Transverse colon (tissue), 4 donors: Measurements from ENCODE around the gene DENND2D. TPM values are rescaled to one million over a fixed set of nuclear protein-coding genes. Genes with fewer than 3 reads are reported as not detected.

Source experiments
- DNase-seq: peaks from one replicate; pipeline ENCODE4 v3.0.0-alpha.2; 2019
- H3K27ac ChIP-seq, 4 donors: fragments of 200-600 bp; sonication (generic); 2 replicates each; pipeline ENCODE4 v1.5.1; 2016 to 2018; ENCODE audit warnings: inconsistent platforms in 4 of 4
- H3K27me3 ChIP-seq: fragments of 200-600 bp; sonication (generic); 2 replicates; pipeline ENCODE4 v1.5.1; 2017; ENCODE audit warnings: inconsistent platforms
- H3K36me3 ChIP-seq, 4 donors: fragments of 200-600 bp; sonication (generic); 2 replicates each; pipeline ENCODE4 v1.5.1; 2017 to 2019; ENCODE audit warnings: inconsistent platforms in 4 of 4
- H3K4me1 ChIP-seq, 4 donors: fragments of 200-600 bp; sonication (generic); 2 replicates each; pipeline ENCODE4 v1.5.1; 2017 to 2020; ENCODE audit warnings: inconsistent platforms in 4 of 4
- H3K4me3 ChIP-seq, 4 donors: fragments of 200-600 bp; sonication (generic); 1 replicate in 1 of 4; 2 replicates in 3 of 4; pipeline versions ENCODE4 v1.5.1 to v1.6.1; 2017 to 2019; ENCODE audit warnings: inconsistent platforms in 4 of 4
- H3K9me3 ChIP-seq, 2 donors: fragments of 200-600 bp; sonication (generic); 2 replicates each; pipeline ENCODE4 v1.5.1; 2017 to 2019; ENCODE audit warnings: inconsistent platforms in 2 of 2
- CTCF ChIP-seq, 5 experiments: fragments of 200-600 bp in 3 of 5; fragments of 450-650 bp in 2 of 5; sonication (generic) in 3 of 5; IDR thresholded peaks; 1 replicate in 2 of 5; 2 replicates in 3 of 5; pipeline ENCODE4 v1.5.1; 2016 to 2017; ENCODE audit warnings: antibody characterized with exemption in 5 of 5, inconsistent platforms in 3 of 5, mild to moderate bottlenecking in 2 of 5, moderate library complexity in 1 of 5
- EP300 ChIP-seq: sonication (generic); formaldehyde crosslinking; IDR thresholded peaks from one replicate; pipeline ENCODE4 v1.6.1; 2017; ENCODE audit warnings: antibody characterized with exemption, low read depth
- POLR2A ChIP-seq: fragments of 450-650 bp; IDR thresholded peaks from one replicate; pipeline ENCODE4 v1.6.1; 2016; ENCODE audit warnings: antibody characterized with exemption, mild to moderate bottlenecking, moderate library complexity
- POLR2AphosphoS5 ChIP-seq, 3 donors: sonication (generic); formaldehyde crosslinking; IDR thresholded peaks; one replicate each; pipeline ENCODE4 v1.6.1; 2016; ENCODE audit warnings: antibody characterized with exemption in 3 of 3
- WGBS, 2 donors: methylation state at CpG; one replicate each; pipeline ENCODE4 v1.1.5; 2018; ENCODE audit warnings: low coverage in 1 of 2; 5-methylcytosine and 5-hydroxymethylcytosine counted together
- in situ Hi-C, 4 donors: fragments of 200-750 bp; cut with MboI; loops; one replicate each; pipeline versions ENCODE4 v1.15.0 to v1.15.1; 2017; ENCODE audit warnings: low sequenced_read_pairs in 3 of 4, low pct_ligation_motif_present in 1 of 4, low pct_unique_long_range_greater_than_20kb in 1 of 4
- intact Hi-C: fragments of 100-400 bp; cut with DNase I; formaldehyde crosslinking; loops from one replicate; pipeline ENCODE4 v1.15.1; 2023; ENCODE audit warnings: low total_unique reads
- total RNA-seq, 4 donors: library from RNA; depleted of rRNA; stranded (reverse); fragments of >200 nt; gene quantifications; one replicate each; pipeline ENCODE4 v1.1.0, GENCODE V29; 2016

DENND2D gene
- total RNA-seq, 4 donors from 2014 or later: 43.4 to 61.0 (median 50.7) TPM

DNA sequence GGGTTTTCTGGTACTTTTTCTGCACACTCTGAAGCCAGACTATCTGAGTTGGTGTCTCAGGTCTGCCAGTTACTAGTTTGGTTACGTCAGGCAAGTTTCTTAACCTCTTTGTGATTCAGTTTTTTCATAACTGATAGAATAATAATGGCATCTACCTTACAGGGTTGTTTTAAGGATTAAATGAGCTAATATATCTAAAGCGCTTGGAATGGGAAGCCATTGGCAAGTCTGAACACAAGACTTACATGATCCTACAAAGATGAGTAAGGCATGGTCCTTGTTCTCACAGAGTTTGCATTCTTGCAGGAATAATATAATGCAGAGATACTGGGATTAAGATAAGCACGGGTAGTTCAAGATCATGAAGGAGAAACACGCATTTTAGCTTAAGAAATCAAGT, 9.2 kb upstream of the DENND2D start:
- intact Hi-C loops (no loop called here), in situ Hi-C loops (loop anchor here in 1 of 4 donors (25.0 kb wide), 2 partner anchors 403 to 553 kb away; partner anchors contain the start of genes DDX20 and RAP1A)
- no peak overlapping the region for H3K27ac ChIP-seq
- no peak for TF ChIP-seq EP300
- TF ChIP-seq POLR2AphosphoS5 (IDR thresholded peaks at IDR 0.05): no peak
- TF ChIP-seq POLR2A: no peak
- TF ChIP-seq CTCF (IDR thresholded peaks at IDR 0.05): no peak
- H3K27me3 ChIP-seq: no peaks in the 10 kb centered on the region
- H3K9me3 ChIP-seq: no peaks in the 10 kb centered on the region
- 93 to 94% methylated on average over 2 to 4 of the region's 4 CpGs for WGBS, 2 donors
- DNase-seq: no peak
- peaks cover 0 to 7% (median 3%) of the 10 kb centered on the region in 4 donors for H3K4me1 ChIP-seq
- H3K4me3 ChIP-seq: no peak overlapping the region
- no peaks in the 10 kb centered on the region for H3K36me3 ChIP-seq

- Histone ChIP-seq H3K4me1 (peaks cover 0 to 10% (median 4%) of the 10 kb centered on the region in 4 donors), H3K36me3 (no peaks in the 10 kb centered on the region), H3K27ac (no peak overlapping the region), H3K27me3 (no peaks in the 10 kb centered on the region), H3K4me3 (no peak overlapping the region), H3K9me3 (no peaks in the 10 kb centered on the region)
- in situ Hi-C loops (loop anchor here in 1 of 4 donors (25.0 kb wide), 2 partner anchors 403 to 553 kb away; partner anchors contain the start of genes DDX20 and RAP1A), intact Hi-C loops (no loop called here)
- no peak for DNase-seq
- TF ChIP-seq POLR2A: no peak
- no peak for TF ChIP-seq CTCF (IDR thresholded peaks at IDR 0.05)
- TF ChIP-seq EP300: no peak
- no peak for TF ChIP-seq POLR2AphosphoS5 (IDR thresholded peaks at IDR 0.05)
- 29 to 47% methylated on average over 1 of the region's 1 CpG for WGBS, 2 donors
These were observed 8.5 kb upstream of the DENND2D start for GRCh38 chr1:111208921-111209320.

DNA sequence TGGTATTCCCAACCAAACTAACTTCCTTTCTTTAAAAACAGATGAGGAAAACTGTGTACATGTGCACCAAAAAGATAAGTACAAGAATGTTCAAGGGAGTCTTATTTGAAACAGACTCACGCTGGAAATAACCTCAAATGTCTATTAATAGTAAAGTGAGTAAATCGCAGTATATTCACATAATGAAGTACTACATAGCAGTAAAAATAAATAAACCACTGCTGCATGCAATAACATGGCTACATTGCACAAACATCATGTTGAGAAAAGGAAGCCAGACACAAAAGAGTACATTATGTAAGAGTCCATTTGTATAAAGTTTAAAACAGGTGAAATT, 5.2 kb upstream of the DENND2D start:
- in situ Hi-C loops (loop anchor here in 1 of 4 donors (25.0 kb wide), 2 partner anchors 407 to 557 kb away; partner anchors contain the start of genes DDX20 and RAP1A), intact Hi-C loops (no loop called here)
- H3K27ac ChIP-seq: no peak overlapping the region
- 48 to 74% methylated on average over 2 of the region's 2 CpGs for WGBS, 2 donors
- no peak overlapping the region for H3K4me3 ChIP-seq
- TF ChIP-seq POLR2AphosphoS5 (IDR thresholded peaks at IDR 0.05) (no peak), CTCF (IDR thresholded peaks at IDR 0.05) (no peak), EP300 (no peak), POLR2A (no peak)
- H3K27me3 ChIP-seq: no peaks in the 10 kb centered on the region
- peaks cover 16 to 38% (median 33%) of the 10 kb centered on the region in 4 donors for H3K4me1 ChIP-seq
- H3K36me3 ChIP-seq: no peaks in the 10 kb centered on the region
- no peak for DNase-seq
- H3K9me3 ChIP-seq: no peaks in the 10 kb centered on the region

- peak overlapping the region in 2 of 4 donors; percentile 79 to 82 for H3K4me3 ChIP-seq
- in situ Hi-C loops: loop anchor here in 1 of 4 donors (25.0 kb wide), 2 partner anchors 407 to 557 kb away; partner anchors contain the start of genes DDX20 and RAP1A
These were observed 4.7 kb upstream of the DENND2D start for GRCh38 chr1:111204983-111205713.

More at GRCh38 chr1:111204983-111205713, 4.7 kb upstream of the DENND2D start:
- intact Hi-C loops: no loop called here
- Histone ChIP-seq H3K4me1 (peaks cover 16 to 43% (median 38%) of the 10 kb centered on the region in 4 donors), H3K36me3 (no peaks in the 10 kb centered on the region), H3K27ac (peak overlapping the region; percentile 86 to 94 (median 92)), H3K27me3 (no peaks in the 10 kb centered on the region), H3K9me3 (no peaks in the 10 kb centered on the region)
- WGBS, 2 donors: 50 to 68% methylated on average over 3 to 9 of the region's 9 CpGs
- DNase-seq: no peak
- TF ChIP-seq POLR2A: no peak
- no peak for TF ChIP-seq CTCF (IDR thresholded peaks at IDR 0.05)
- no peak for TF ChIP-seq POLR2AphosphoS5 (IDR thresholded peaks at IDR 0.05)
- TF ChIP-seq EP300: no peak
